ENCODE measurements around the gene RRH.
A peak's percentile ranks its signal among the peaks of the same experiment; 100 is the strongest.
"Not testable (repeated sequence)": the region's sequence is repeated elsewhere in the genome, so short reads cannot be mapped to it uniquely, and the experiment has no call there.

RRH gene

GRCh38 chr4:109846395-109847098, 18.8 kb downstream of the RRH start:
- DNase-seq (ENCODE audit: low read depth in 2 of 2): no peak

GRCh38 chr4:109847896-109848442, 20.2 kb downstream of the RRH start, which contains the start of gene LRIT3:
TSS of gene LRIT3 (plus strand) at chr4:109848107. CDS start at chr4:109848202, 95 bp downstream.
- DNase-seq (ENCODE audit: low read depth in 2 of 2): no peak

- no peak for DNase-seq (ENCODE audit: low read depth in 2 of 2)
Measured at GRCh38 chr4:109848501-109848900, 20.7 kb downstream of the RRH start.

GRCh38 chr4:109850601-109851000, 22.8 kb downstream of the RRH start:
- no peak for DNase-seq (ENCODE audit: low read depth in 2 of 2)

GRCh38 chr4:109859426-109860300, 31.9 kb downstream of the RRH start:
- DNase-seq (ENCODE audit: low read depth in 2 of 2): not testable (repeated sequence)

GRCh38 chr4:109861271-109861670, 33.5 kb downstream of the RRH start:
- DNase-seq (ENCODE audit: low read depth in 2 of 2): no peak

- DNase-seq (ENCODE audit: low read depth in 2 of 2): no peak
Measured at GRCh38 chr4:109861916-109862511, 34.2 kb downstream of the RRH start.

GRCh38 chr4:109864134-109864533, 36.4 kb downstream of the RRH start:
- DNase-seq (ENCODE audit: low read depth in 2 of 2): no peak

GRCh38 chr4:109870061-109870460, 42.3 kb downstream of the RRH start:
- no peak for DNase-seq (ENCODE audit: low read depth in 2 of 2)

GRCh38 chr4:109872065-109872464, 44.3 kb downstream of the RRH start:
- DNase-seq (ENCODE audit: low read depth in 2 of 2): no peak

GRCh38 chr4:109872950-109873656, 45.3 kb downstream of the RRH start:
- no peak for DNase-seq (ENCODE audit: low read depth in 2 of 2)

- peak in 1 of 2 experiments; percentile 1 for DNase-seq (ENCODE audit: low read depth in 2 of 2)
Measured at GRCh38 chr4:109873791-109874514, 46.2 kb downstream of the RRH start.

- DNase-seq (ENCODE audit: low read depth in 2 of 2): no peak
Measured at GRCh38 chr4:109875106-109875505, 47.3 kb downstream of the RRH start.

- DNase-seq (ENCODE audit: low read depth in 2 of 2): not testable (repeated sequence)
Measured at GRCh38 chr4:109875553-109875952, 47.8 kb downstream of the RRH start.

- DNase-seq (ENCODE audit: low read depth in 2 of 2): no peak
Measured at GRCh38 chr4:109876634-109877265, 49.0 kb downstream of the RRH start.

GRCh38 chr4:109877400-109877799, 49.6 kb downstream of the RRH start:
- DNase-seq (ENCODE audit: low read depth in 2 of 2): no peak

GRCh38 chr4:109878355-109878754, 50.6 kb downstream of the RRH start:
- no peak for DNase-seq (ENCODE audit: low read depth in 2 of 2)

- no peak for DNase-seq (ENCODE audit: low read depth in 2 of 2)
Measured at GRCh38 chr4:109879081-109879480, 51.3 kb downstream of the RRH start.

- no peak for DNase-seq (ENCODE audit: low read depth in 2 of 2)
Measured at GRCh38 chr4:109879636-109880314, 52.0 kb downstream of the RRH start.

GRCh38 chr4:109886303-109886702, 58.5 kb downstream of the RRH start:
- DNase-seq (ENCODE audit: low read depth in 2 of 2): no peak

Measured in fibroblast of skin of left quadriceps (primary cell).